ENCODE measurements around the gene KCNE4. TPM values are rescaled to one million over a fixed set of nuclear protein-coding genes. Genes with fewer than 3 reads are reported as not detected.

The KCNE4 gene
- total RNA-seq, 4 donors from 2014 or later = 0.64 to 2.4 (median 2.1) TPM

GRCh38 chr2:223020971-223021675 lies 30.9 kb upstream of the KCNE4 start:
- 83% methylated on average over 7 of the region's 7 CpGs for WGBS
- H3K4me1 ChIP-seq = no peaks in the 10 kb centered on the region
- H3K4me3 ChIP-seq = no peak overlapping the region
- H3K36me3 ChIP-seq = no peaks in the 10 kb centered on the region
- no peaks in the 10 kb centered on the region for H3K9me3 ChIP-seq
- no peak overlapping the region for H3K27ac ChIP-seq
- no peaks in the 10 kb centered on the region for H3K27me3 ChIP-seq
- no peak for DNase-seq (ENCODE audit: low spot score in 2 of 2)
- no peak for TF ChIP-seq POLR2A (IDR thresholded peaks at IDR 0.05)
- TF ChIP-seq CTCF (IDR thresholded peaks at IDR 0.05) = no peak
- no peak for TF ChIP-seq EP300 (IDR thresholded peaks at IDR 0.05)
- TF ChIP-seq POLR2AphosphoS5 (IDR thresholded peaks at IDR 0.05) = no peak

GRCh38 chr2:223026357-223027110 lies 25.5 kb upstream of the KCNE4 start:
- H3K9me3 ChIP-seq = no peaks in the 10 kb centered on the region
- H3K4me1 ChIP-seq = no peaks in the 10 kb centered on the region
- H3K27ac ChIP-seq = no peak overlapping the region
- H3K27me3 ChIP-seq = no peaks in the 10 kb centered on the region
- no peak for DNase-seq (ENCODE audit: low spot score in 2 of 2)
- no peak overlapping the region for H3K4me3 ChIP-seq
- WGBS = 57% methylated on average over 5 of the region's 5 CpGs
- TF ChIP-seq POLR2A (IDR thresholded peaks at IDR 0.05) (no peak), POLR2AphosphoS5 (IDR thresholded peaks at IDR 0.05) (no peak), CTCF (IDR thresholded peaks at IDR 0.05) (no peak), EP300 (IDR thresholded peaks at IDR 0.05) (no peak)
- no peaks in the 10 kb centered on the region for H3K36me3 ChIP-seq

- 100% methylated on average over 2 of the region's 2 CpGs for WGBS
- Histone ChIP-seq H3K4me3 (no peak overlapping the region), H3K36me3 (no peaks in the 10 kb centered on the region), H3K4me1 (no peaks in the 10 kb centered on the region), H3K27ac (no peak overlapping the region), H3K27me3 (no peaks in the 10 kb centered on the region), H3K9me3 (no peaks in the 10 kb centered on the region)
- TF ChIP-seq CTCF (IDR thresholded peaks at IDR 0.05) (no peak), EP300 (IDR thresholded peaks at IDR 0.05) (no peak), POLR2AphosphoS5 (IDR thresholded peaks at IDR 0.05) (no peak), POLR2A (IDR thresholded peaks at IDR 0.05) (no peak)
- DNase-seq (ENCODE audit: low spot score in 2 of 2) = no peak
These were observed 24.5 kb upstream of the KCNE4 start for GRCh38 chr2:223027442-223027841.

- Histone ChIP-seq H3K9me3 (no peaks in the 10 kb centered on the region), H3K36me3 (no peaks in the 10 kb centered on the region), H3K4me3 (no peak overlapping the region), H3K27me3 (no peaks in the 10 kb centered on the region), H3K4me1 (no peaks in the 10 kb centered on the region), H3K27ac (no peak overlapping the region)
- TF ChIP-seq POLR2AphosphoS5 (IDR thresholded peaks at IDR 0.05) (no peak), EP300 (IDR thresholded peaks at IDR 0.05) (no peak), POLR2A (IDR thresholded peaks at IDR 0.05) (no peak), CTCF (IDR thresholded peaks at IDR 0.05) (no peak)
- WGBS = 46% methylated on average over 3 of the region's 3 CpGs
- DNase-seq (ENCODE audit: low spot score in 2 of 2) = no peak
These were observed 22.7 kb upstream of the KCNE4 start for GRCh38 chr2:223029287-223029686.

Measured in suprapubic skin (tissue), 4 donors.